K562 (cell line): ENCODE data around the gene RALA. TPM values are rescaled to one million over a fixed set of nuclear protein-coding genes. Genes with fewer than 3 reads are reported as not detected.

Experiments
- ATF7 ChIP-seq: fragments of 450-650 bp; IDR thresholded peaks from 2 replicates; pipeline ENCODE4 v1.7.1; 2014; ENCODE audit warnings: mild to moderate bottlenecking, moderate library complexity
- BRF1 ChIP-seq: IDR thresholded peaks from 3 replicates; pipeline ENCODE4 v1.6.1; 2011; ENCODE audit warnings: borderline replicate concordance, mild to moderate bottlenecking; ENCODE audit not compliant: insufficient read length; ENCODE audit errors: extremely low read depth
- CEBPG ChIP-seq, 3 experiments: fragments of 200-800 bp in 1 of 3; sonication (Bioruptor generic) in 1 of 3; sonication (generic) in 1 of 3; formaldehyde crosslinking in 1 of 3; IDR thresholded peaks in 2 of 3; conservative IDR thresholded peaks in 1 of 3; 2 replicates each; pipeline versions ENCODE4 v1.6.1 to v1.8.0; 2016 to 2022; ENCODE audit warnings: missing compliant biosample characterization in 2 of 3, missing genetic modification characterization in 2 of 3, mild to moderate bottlenecking in 1 of 3, missing genetic modification reagents in 1 of 3
- CXXC5 ChIP-seq: fragments of 250-450 bp; sonication (Bioruptor Pico); IDR thresholded peaks from 2 replicates; pipeline ENCODE4 v1.8.0; 2022; ENCODE audit warnings: inconsistent platforms, mild to moderate bottlenecking, moderate library complexity
- ETV1 ChIP-seq: fragments of 450-650 bp; conservative IDR thresholded peaks from 2 replicates; pipeline ENCODE4 v1.6.1; 2016; ENCODE audit warnings: missing genetic modification characterization, control low read depth, low read depth, missing compliant biosample characterization
- JUND ChIP-seq, 2 experiments: IDR thresholded peaks; 2 replicates in 1 of 2; 3 replicates in 1 of 2; pipeline ENCODE4 v1.6.1; 2011; ENCODE audit warnings: borderline replicate concordance in 2 of 2, low read depth in 2 of 2, low read length in 2 of 2, improper control_type of control experiment in 1 of 2, missing biosample characterization in 1 of 2, missing genetic modification characterization in 1 of 2, missing genetic modification reagents in 1 of 2
- NCOR1 ChIP-seq: fragments of 450-650 bp; IDR thresholded peaks from 2 replicates; pipeline ENCODE4 v1.6.1; 2016; ENCODE audit warnings: mild to moderate bottlenecking, moderate library complexity
- PML ChIP-seq: IDR thresholded peaks from 2 replicates; pipeline ENCODE4 v1.6.1; 2012; ENCODE audit warnings: low read length, inconsistent platforms
- ZNF354B ChIP-seq: fragments of 250-450 bp; sonication (Bioruptor Pico); IDR thresholded peaks from 2 replicates; pipeline ENCODE4 v1.4.0; 2020
- ZSCAN29 ChIP-seq: fragments of 450-650 bp; IDR thresholded peaks from 2 replicates; pipeline ENCODE4 v1.6.1; 2017
- polyA plus RNA-seq, 8 experiments: library from polyadenylated mRNA; depleted of rRNA in 4 of 8; stranded (reverse) in 5 of 8; unstranded in 3 of 8; fragments of >200 nt; fragmentation: Nextera tagmentation in 2 of 8; fragmentation: Illumina TruSeq in 1 of 8; extraction: Ambion mirVana in 2 of 8; extraction: Trizol in 1 of 8; gene quantifications; 2 replicates each; pipeline versions ENCODE4 v1.2.1 to v1.2.3, GENCODE V29; 2011 to 2014; ENCODE audit warnings: inconsistent platforms in 1 of 8, missing spikeins in 1 of 8
- total RNA-seq, 7 experiments: library from RNA; depleted of rRNA in 6 of 7; stranded (reverse); fragments of >200 nt in 6 of 7; fragmentation: Illumina TruSeq in 2 of 7; extraction: Trizol in 2 of 7; gene quantifications; 2 replicates each; pipeline versions ENCODE4 v1.2.1 to v1.2.3, GENCODE V29; 2011 to 2021; ENCODE audit warnings: low replicate concordance in 1 of 7
- TF ChIP-seq, protein P1 (sequence below): fragments of 200-600 bp; sonication (generic); IDR thresholded peaks from one replicate; pipeline ENCODE4 v1.6.1; 2012; ENCODE audit warnings: mild to moderate bottlenecking, low read depth, low read length, inconsistent platforms
- TF ChIP-seq, protein P2 (sequence below): sonication (generic); IDR thresholded peaks from 2 replicates; pipeline ENCODE4 v1.6.1; 2016

Gene RALA
- total and polyA plus RNA-seq, 9 of the 15 experiments (the other 6 are each of a cell fraction or from before 2014, with no cell fraction given): 7.2 to 28.0 (median 25.7) TPM

DNA sequence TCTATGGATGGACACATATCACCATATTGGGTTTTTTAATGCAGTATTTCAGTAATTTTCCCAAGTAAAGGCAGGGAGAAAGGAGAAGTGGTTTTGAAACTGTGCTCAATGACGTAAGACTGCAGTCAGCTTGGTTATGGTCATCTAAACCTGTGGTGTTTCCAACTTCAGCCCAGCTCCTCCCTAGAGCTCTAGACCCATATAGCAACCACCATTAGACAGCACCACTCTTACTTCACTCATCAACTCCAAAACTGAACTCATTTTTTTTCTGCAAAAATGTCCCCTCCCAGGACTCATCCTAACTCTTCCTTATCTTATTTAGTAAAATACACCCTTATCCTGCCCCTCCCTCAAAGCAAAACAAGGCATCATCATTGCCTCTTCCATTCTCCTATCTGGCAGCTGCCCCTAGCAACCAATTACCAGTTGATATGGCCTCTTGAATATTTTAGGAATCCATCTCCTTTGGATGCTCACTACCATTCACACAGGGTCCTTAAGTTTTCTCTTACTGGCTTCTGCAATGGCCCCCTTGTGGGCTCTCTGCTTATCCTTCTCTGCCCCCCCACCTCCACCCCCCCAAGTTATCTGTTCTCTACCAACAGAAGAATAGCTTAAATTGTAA lies 1.5 kb upstream of the RALA start (continued):
- TF ChIP-seq, protein P1, sequence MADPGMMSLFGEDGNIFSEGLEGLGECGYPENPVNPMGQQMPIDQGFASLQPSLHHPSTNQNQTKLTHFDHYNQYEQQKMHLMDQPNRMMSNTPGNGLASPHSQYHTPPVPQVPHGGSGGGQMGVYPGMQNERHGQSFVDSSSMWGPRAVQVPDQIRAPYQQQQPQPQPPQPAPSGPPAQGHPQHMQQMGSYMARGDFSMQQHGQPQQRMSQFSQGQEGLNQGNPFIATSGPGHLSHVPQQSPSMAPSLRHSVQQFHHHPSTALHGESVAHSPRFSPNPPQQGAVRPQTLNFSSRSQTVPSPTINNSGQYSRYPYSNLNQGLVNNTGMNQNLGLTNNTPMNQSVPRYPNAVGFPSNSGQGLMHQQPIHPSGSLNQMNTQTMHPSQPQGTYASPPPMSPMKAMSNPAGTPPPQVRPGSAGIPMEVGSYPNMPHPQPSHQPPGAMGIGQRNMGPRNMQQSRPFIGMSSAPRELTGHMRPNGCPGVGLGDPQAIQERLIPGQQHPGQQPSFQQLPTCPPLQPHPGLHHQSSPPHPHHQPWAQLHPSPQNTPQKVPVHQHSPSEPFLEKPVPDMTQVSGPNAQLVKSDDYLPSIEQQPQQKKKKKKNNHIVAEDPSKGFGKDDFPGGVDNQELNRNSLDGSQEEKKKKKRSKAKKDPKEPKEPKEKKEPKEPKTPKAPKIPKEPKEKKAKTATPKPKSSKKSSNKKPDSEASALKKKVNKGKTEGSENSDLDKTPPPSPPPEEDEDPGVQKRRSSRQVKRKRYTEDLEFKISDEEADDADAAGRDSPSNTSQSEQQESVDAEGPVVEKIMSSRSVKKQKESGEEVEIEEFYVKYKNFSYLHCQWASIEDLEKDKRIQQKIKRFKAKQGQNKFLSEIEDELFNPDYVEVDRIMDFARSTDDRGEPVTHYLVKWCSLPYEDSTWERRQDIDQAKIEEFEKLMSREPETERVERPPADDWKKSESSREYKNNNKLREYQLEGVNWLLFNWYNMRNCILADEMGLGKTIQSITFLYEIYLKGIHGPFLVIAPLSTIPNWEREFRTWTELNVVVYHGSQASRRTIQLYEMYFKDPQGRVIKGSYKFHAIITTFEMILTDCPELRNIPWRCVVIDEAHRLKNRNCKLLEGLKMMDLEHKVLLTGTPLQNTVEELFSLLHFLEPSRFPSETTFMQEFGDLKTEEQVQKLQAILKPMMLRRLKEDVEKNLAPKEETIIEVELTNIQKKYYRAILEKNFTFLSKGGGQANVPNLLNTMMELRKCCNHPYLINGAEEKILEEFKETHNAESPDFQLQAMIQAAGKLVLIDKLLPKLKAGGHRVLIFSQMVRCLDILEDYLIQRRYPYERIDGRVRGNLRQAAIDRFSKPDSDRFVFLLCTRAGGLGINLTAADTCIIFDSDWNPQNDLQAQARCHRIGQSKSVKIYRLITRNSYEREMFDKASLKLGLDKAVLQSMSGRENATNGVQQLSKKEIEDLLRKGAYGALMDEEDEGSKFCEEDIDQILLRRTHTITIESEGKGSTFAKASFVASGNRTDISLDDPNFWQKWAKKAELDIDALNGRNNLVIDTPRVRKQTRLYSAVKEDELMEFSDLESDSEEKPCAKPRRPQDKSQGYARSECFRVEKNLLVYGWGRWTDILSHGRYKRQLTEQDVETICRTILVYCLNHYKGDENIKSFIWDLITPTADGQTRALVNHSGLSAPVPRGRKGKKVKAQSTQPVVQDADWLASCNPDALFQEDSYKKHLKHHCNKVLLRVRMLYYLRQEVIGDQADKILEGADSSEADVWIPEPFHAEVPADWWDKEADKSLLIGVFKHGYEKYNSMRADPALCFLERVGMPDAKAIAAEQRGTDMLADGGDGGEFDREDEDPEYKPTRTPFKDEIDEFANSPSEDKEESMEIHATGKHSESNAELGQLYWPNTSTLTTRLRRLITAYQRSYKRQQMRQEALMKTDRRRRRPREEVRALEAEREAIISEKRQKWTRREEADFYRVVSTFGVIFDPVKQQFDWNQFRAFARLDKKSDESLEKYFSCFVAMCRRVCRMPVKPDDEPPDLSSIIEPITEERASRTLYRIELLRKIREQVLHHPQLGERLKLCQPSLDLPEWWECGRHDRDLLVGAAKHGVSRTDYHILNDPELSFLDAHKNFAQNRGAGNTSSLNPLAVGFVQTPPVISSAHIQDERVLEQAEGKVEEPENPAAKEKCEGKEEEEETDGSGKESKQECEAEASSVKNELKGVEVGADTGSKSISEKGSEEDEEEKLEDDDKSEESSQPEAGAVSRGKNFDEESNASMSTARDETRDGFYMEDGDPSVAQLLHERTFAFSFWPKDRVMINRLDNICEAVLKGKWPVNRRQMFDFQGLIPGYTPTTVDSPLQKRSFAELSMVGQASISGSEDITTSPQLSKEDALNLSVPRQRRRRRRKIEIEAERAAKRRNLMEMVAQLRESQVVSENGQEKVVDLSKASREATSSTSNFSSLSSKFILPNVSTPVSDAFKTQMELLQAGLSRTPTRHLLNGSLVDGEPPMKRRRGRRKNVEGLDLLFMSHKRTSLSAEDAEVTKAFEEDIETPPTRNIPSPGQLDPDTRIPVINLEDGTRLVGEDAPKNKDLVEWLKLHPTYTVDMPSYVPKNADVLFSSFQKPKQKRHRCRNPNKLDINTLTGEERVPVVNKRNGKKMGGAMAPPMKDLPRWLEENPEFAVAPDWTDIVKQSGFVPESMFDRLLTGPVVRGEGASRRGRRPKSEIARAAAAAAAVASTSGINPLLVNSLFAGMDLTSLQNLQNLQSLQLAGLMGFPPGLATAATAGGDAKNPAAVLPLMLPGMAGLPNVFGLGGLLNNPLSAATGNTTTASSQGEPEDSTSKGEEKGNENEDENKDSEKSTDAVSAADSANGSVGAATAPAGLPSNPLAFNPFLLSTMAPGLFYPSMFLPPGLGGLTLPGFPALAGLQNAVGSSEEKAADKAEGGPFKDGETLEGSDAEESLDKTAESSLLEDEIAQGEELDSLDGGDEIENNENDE: no peak
- TF ChIP-seq CEBPG (CRISPR knock-in tag; IDR thresholded peaks at IDR 0.05) (0 out of 2 replicates have a peak, but pooled peaks have one; percentile 23), CEBPG (tag; conservative IDR thresholded peaks at IDR 0.05 in 1 of 2, IDR thresholded peaks at IDR 0.05 in 1 of 2) (peak; percentile 34 to 38; a peak in 2 of 4 replicates), PML (0 out of 2 replicates have a peak, but pooled peaks have one; percentile 24), ZNF354B (CRISPR knock-in tag) (no peak), JUND (IDR thresholded peaks at IDR 0.05; ENCODE audit: borderline replicate concordance, low read depth, low read length) (peak; percentile 31; the same call in 1 of the 2 replicates), JUND (tag; IDR thresholded peaks at IDR 0.05; ENCODE audit: borderline replicate concordance, low read depth, low read length) (no peak), BRF1 (no peak), ETV1 (tag) (no peak), NCOR1 (no peak), CXXC5 (CRISPR knock-in tag) (peak; percentile 23; the same call in 1 of the 2 replicates), ZSCAN29 (no peak), ATF7 (peak; percentile 50; the same call in 1 of the 2 replicates)
- TF ChIP-seq, protein P2, sequence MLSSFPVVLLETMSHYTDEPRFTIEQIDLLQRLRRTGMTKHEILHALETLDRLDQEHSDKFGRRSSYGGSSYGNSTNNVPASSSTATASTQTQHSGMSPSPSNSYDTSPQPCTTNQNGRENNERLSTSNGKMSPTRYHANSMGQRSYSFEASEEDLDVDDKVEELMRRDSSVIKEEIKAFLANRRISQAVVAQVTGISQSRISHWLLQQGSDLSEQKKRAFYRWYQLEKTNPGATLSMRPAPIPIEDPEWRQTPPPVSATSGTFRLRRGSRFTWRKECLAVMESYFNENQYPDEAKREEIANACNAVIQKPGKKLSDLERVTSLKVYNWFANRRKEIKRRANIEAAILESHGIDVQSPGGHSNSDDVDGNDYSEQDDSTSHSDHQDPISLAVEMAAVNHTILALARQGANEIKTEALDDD: peak; percentile 64
